Tibial nerve (tissue), 3 donors: Measurements from ENCODE around the gene FBLL1.

Experiments used
- CTCF ChIP-seq, 5 experiments: fragments of 200-600 bp in 3 of 5; fragments of 450-650 bp in 2 of 5; sonication (generic) in 3 of 5; IDR thresholded peaks; one replicate each; pipeline ENCODE4 v1.5.1; 2016 to 2019; ENCODE audit warnings: antibody characterized with exemption in 5 of 5, mild to moderate bottlenecking in 3 of 5, moderate library complexity in 2 of 5
- POLR2A ChIP-seq, 2 donors: fragments of 450-650 bp; IDR thresholded peaks; one replicate each; pipeline ENCODE4 v1.6.1; 2017; ENCODE audit warnings: antibody characterized with exemption in 2 of 2, mild to moderate bottlenecking in 2 of 2, moderate library complexity in 2 of 2

DNA sequence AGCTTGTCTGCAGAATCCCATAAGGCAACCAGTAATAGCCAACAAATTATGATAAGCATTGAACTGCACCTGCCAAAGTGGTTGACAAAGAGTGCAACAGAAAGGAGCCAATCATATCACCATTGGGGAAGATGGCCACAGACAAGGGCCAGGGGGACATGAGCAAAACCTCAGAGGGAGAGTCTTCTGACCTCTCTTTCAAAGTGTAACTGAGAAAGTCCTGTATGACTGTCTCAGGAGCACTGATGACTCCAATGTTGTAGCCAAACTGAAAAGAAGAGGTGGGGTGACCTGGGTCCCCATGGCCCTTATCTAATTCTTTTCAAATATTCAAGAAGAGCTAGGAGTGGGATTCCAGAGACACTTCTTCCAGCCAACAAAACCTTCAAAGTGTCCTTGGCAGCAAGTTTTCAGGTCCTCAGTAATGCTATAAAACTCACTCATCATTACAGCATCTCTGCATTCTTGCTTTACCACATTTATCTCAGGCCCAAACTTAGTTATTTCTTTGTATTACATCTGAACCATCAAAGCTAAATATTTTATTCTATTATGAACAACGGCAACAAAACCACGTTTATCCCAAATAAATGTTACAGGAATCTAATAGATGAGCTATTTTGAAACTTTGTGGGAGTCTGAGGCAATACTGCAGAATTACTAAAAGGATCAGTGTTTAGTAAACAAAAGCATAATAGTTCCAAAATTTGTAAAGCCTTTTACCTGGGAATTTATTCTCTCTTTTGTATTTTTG, 24.4 kb downstream of the FBLL1 start:
- TF ChIP-seq CTCF (IDR thresholded peaks at IDR 0.05) (no peak), POLR2A (IDR thresholded peaks at IDR 0.05) (no peak)
